WTC11 (cell line): ENCODE results near the gene ECT2. TPM values are rescaled to one million over a fixed set of nuclear protein-coding genes. Genes with fewer than 3 reads are reported as not detected.

Experiments
- ATAC-seq: fragments of 200-7000 bp; cut with Tn5 transposase; 2 replicates; pipeline ENCODE4 v1.10.0; 2021; ENCODE audit warnings: mild to moderate bottlenecking, moderate library complexity
- CTCF ChIA-PET: fragments of 300-600 bp; sonication (Branson Sonifier 250); formaldehyde crosslinking; loops from one replicate; lab custom pipeline; 2021; ENCODE audit warnings: antibody characterized with exemption; lab: Charles Lee
- POLR2A ChIA-PET: fragments of 350-600 bp; sonication (Branson Sonifier 250); formaldehyde crosslinking; loops from one replicate; lab custom pipeline; 2021; ENCODE audit warnings: antibody characterized with exemption; lab: Charles Lee
- DNase-seq: peaks from one replicate; pipeline ENCODE4 v3.0.0; 2021; ENCODE audit warnings: low spot score
- H3K27ac Mint-ChIP-seq: 2 replicates; pipeline ENCODE4 v1.8.0; 2021; ENCODE audit warnings: mixed read lengths
- H3K27me3 Mint-ChIP-seq: 2 replicates; pipeline ENCODE4 v1.8.0; 2021; ENCODE audit warnings: low read depth, mild to moderate bottlenecking, moderate library complexity, mixed read lengths
- H3K36me3 Mint-ChIP-seq: 2 replicates; pipeline ENCODE4 v1.8.0; 2021; ENCODE audit warnings: mixed read lengths
- H3K4me1 Mint-ChIP-seq: 2 replicates; pipeline ENCODE4 v1.8.0; 2022; ENCODE audit warnings: mixed read lengths
- H3K4me3 Mint-ChIP-seq: 2 replicates; pipeline ENCODE4 v1.8.0; 2021; ENCODE audit warnings: mild to moderate bottlenecking, moderate library complexity, mixed read lengths
- H3K9me3 Mint-ChIP-seq: 2 replicates; pipeline ENCODE4 v1.8.0; 2021; ENCODE audit warnings: mixed read lengths
- AFF4 ChIP-seq: sonication (generic); formaldehyde crosslinking; IDR thresholded peaks from 2 replicates; pipeline ENCODE4 v1.8.1; 2023; ENCODE audit warnings: mild to moderate bottlenecking, missing genetic modification reagents, borderline replicate concordance
- ATF1 ChIP-seq: sonication (generic); formaldehyde crosslinking; IDR thresholded peaks from 2 replicates; pipeline ENCODE4 v1.8.1; 2023; ENCODE audit warnings: mild to moderate bottlenecking, moderate library complexity, missing genetic modification reagents
- CREB1 ChIP-seq: sonication (generic); formaldehyde crosslinking; IDR thresholded peaks from 2 replicates; pipeline ENCODE4 v1.8.0; 2023; ENCODE audit warnings: mild to moderate bottlenecking, missing genetic modification reagents
- FOXK1 ChIP-seq: sonication (generic); formaldehyde crosslinking; IDR thresholded peaks from 2 replicates; pipeline ENCODE4 v1.8.0; 2022; ENCODE audit warnings: mild to moderate bottlenecking, moderate library complexity, missing genetic modification reagents
- GRHL2 ChIP-seq: fragments of 250-450 bp; sonication (Bioruptor Pico); IDR thresholded peaks from 2 replicates; pipeline ENCODE4 v1.8.0; 2022; ENCODE audit warnings: mild to moderate bottlenecking, moderate library complexity; ENCODE audit not compliant: insufficient replicate concordance, severe bottlenecking
- GTF2I ChIP-seq: fragments of 250-450 bp; sonication (Bioruptor Pico); conservative IDR thresholded peaks from 2 replicates; pipeline ENCODE4 v1.4.0; 2021; ENCODE audit warnings: mild to moderate bottlenecking
- NFYB ChIP-seq: sonication (generic); formaldehyde crosslinking; conservative IDR thresholded peaks from 2 replicates; pipeline ENCODE4 v1.8.0; 2022; ENCODE audit warnings: low read depth, missing genetic modification reagents
- RORB ChIP-seq: fragments of 250-450 bp; sonication (Bioruptor Pico); IDR thresholded peaks from 2 replicates; pipeline ENCODE4 v1.9.0; 2021; ENCODE audit warnings: mild to moderate bottlenecking
- TCF7 ChIP-seq: sonication (generic); formaldehyde crosslinking; IDR thresholded peaks from 2 replicates; pipeline ENCODE4 v1.8.0; 2022; ENCODE audit warnings: mild to moderate bottlenecking, low read depth, missing genetic modification reagents, moderate library complexity
- ZNF121 ChIP-seq: sonication (generic); formaldehyde crosslinking; IDR thresholded peaks from 2 replicates; pipeline ENCODE4 v1.8.0; 2023; ENCODE audit warnings: missing genetic modification reagents
- ZNF232 ChIP-seq: sonication (generic); formaldehyde crosslinking; IDR thresholded peaks from 2 replicates; pipeline ENCODE4 v1.8.0; 2022; ENCODE audit warnings: mild to moderate bottlenecking, missing genetic modification reagents
- ZNF263 ChIP-seq: sonication (generic); formaldehyde crosslinking; IDR thresholded peaks from 2 replicates; pipeline ENCODE4 v1.8.1; 2022; ENCODE audit warnings: low read depth, mild to moderate bottlenecking, moderate library complexity, missing genetic modification reagents
- ZNF281 ChIP-seq: sonication (generic); formaldehyde crosslinking; IDR thresholded peaks from 2 replicates; pipeline ENCODE4 v1.8.0; 2023; ENCODE audit warnings: mild to moderate bottlenecking, missing genetic modification reagents
- ZNF396 ChIP-seq: fragments of 250-450 bp; sonication (Bioruptor Pico); IDR thresholded peaks from 2 replicates; pipeline ENCODE4 v1.8.0; 2021; ENCODE audit warnings: mild to moderate bottlenecking, moderate library complexity, borderline replicate concordance
- ZNF416 ChIP-seq: fragments of 250-450 bp; sonication (Bioruptor Pico); IDR thresholded peaks from 2 replicates; pipeline ENCODE4 v1.9.0; 2021; ENCODE audit warnings: mild to moderate bottlenecking, inconsistent platforms
- total RNA-seq: library from RNA; stranded (reverse); gene quantifications from 3 replicates; pipeline ENCODE4 v1.2.3, GENCODE V29; 2021
- TF ChIP-seq, protein P1 (sequence below): fragments of 250-450 bp; sonication (Bioruptor Pico); IDR thresholded peaks from 2 replicates; pipeline ENCODE4 v2.1.2; 2022; ENCODE audit warnings: mild to moderate bottlenecking, moderate library complexity
- TF ChIP-seq, protein P2 (sequence below): sonication (generic); formaldehyde crosslinking; IDR thresholded peaks from 2 replicates; pipeline ENCODE4 v1.8.1; 2022; ENCODE audit warnings: mild to moderate bottlenecking, moderate library complexity, missing genetic modification reagents

ECT2 gene
- total RNA-seq, 1 experiment from 2014 or later: 97.7 TPM

GRCh38 chr3:172766241-172766640 is 15.7 kb downstream of the ECT2 start:
- Mint-ChIP-seq H3K4me1 (no peaks in the 10 kb centered on the region), H3K36me3 (peaks cover 93% of the 10 kb centered on the region), H3K27me3 (no peaks in the 10 kb centered on the region), H3K4me3 (no peak overlapping the region), H3K27ac (no peak overlapping the region), H3K9me3 (peaks cover 1% of the 10 kb centered on the region)
- TF ChIP-seq ZNF232 (CRISPR knock-in tag) (no peak), ZNF416 (CRISPR knock-in tag) (no peak), AFF4 (no peak), GRHL2 (CRISPR knock-in tag) (no peak), ZNF263 (CRISPR knock-in tag) (no peak), ATF1 (CRISPR knock-in tag) (no peak), ZNF281 (no peak), ZNF121 (CRISPR knock-in tag) (no peak), CREB1 (CRISPR knock-in tag) (no peak), RORB (CRISPR knock-in tag) (no peak)
- TF ChIP-seq, protein P1, sequence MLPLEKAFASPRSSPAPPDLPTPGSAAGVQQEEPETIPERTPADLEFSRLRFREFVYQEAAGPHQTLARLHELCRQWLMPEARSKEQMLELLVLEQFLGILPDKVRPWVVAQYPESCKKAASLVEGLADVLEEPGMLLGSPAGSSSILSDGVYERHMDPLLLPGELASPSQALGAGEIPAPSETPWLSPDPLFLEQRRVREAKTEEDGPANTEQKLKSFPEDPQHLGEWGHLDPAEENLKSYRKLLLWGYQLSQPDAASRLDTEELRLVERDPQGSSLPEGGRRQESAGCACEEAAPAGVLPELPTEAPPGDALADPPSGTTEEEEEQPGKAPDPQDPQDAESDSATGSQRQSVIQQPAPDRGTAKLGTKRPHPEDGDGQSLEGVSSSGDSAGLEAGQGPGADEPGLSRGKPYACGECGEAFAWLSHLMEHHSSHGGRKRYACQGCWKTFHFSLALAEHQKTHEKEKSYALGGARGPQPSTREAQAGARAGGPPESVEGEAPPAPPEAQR: no peak
- TF ChIP-seq, protein P2, sequence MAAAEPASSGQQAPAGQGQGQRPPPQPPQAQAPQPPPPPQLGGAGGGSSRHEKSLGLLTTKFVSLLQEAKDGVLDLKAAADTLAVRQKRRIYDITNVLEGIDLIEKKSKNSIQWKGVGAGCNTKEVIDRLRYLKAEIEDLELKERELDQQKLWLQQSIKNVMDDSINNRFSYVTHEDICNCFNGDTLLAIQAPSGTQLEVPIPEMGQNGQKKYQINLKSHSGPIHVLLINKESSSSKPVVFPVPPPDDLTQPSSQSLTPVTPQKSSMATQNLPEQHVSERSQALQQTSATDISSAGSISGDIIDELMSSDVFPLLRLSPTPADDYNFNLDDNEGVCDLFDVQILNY (CRISPR knock-in tag): no peak
- ChIA-PET CTCF (no interaction called here), POLR2A (no interaction called here)
- DNase-seq (no peak), ATAC-seq (no peak)

DNA sequence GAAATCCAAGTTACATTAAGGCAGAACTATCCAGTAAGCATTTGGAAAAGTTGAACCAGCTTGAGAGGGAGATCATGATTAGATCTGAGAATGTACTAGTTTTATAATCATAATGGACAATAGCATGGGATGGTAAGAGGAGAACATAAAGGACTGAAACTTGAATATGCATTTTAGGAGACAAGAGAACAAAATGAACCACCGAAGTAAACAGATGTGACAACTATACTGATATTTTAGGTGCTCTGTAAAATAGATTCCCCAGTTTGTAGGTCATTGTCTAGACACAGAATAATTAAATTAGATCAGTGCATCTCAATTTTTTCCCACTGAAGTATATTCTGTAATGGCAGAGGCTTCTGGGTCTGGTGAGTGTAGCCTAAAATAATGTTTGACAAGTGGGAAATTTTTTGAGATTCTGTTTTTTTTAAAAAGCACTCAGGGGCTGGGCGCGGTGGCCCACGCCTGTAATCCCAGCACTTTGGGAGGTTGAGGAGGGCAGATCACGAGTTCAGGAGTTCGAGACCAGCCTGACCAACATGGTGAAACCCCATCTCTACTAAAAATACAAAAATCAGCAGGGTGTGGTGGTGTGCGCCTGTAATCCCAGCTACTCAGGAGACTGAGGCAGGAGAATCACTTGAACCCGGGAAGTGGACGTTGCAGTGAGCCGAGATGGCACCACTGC is 16.3 kb downstream of the ECT2 start:
- H3K4me3 Mint-ChIP-seq: no peak overlapping the region
- H3K4me1 Mint-ChIP-seq: no peaks in the 10 kb centered on the region
- TF ChIP-seq GRHL2 (CRISPR knock-in tag) (no peak), ZNF121 (CRISPR knock-in tag) (no peak), ZNF281 (no peak), GTF2I (CRISPR knock-in tag) (no peak), ZNF263 (CRISPR knock-in tag) (no peak), TCF7 (CRISPR knock-in tag) (no peak), NFYB (CRISPR knock-in tag) (no peak), FOXK1 (CRISPR knock-in tag) (no peak), ZNF396 (CRISPR knock-in tag) (no peak)
- ATAC-seq: no peak
- DNase-seq: no peak
- CTCF ChIA-PET: no interaction called here
- H3K27me3 Mint-ChIP-seq: no peaks in the 10 kb centered on the region
- POLR2A ChIA-PET: no interaction called here
- no peak overlapping the region for H3K27ac Mint-ChIP-seq
- H3K9me3 Mint-ChIP-seq: peaks cover 6% of the 10 kb centered on the region
- peaks cover 94% of the 10 kb centered on the region for H3K36me3 Mint-ChIP-seq
